Chondrocyte (in vitro differentiated cells): ENCODE results near the gene RBM33. TPM values are rescaled to one million over a fixed set of nuclear protein-coding genes. Genes with fewer than 3 reads are reported as not detected.

Experiments used
- DNase-seq: peaks from one replicate; pipeline ENCODE4 v3.0.0; 2021; ENCODE audit warnings: mixed read lengths, low spot score
- H3K27ac Mint-ChIP-seq: one replicate; pipeline ENCODE4 v1.8.0; 2021; ENCODE audit warnings: mild to moderate bottlenecking, moderate library complexity, mixed read lengths; ENCODE audit not compliant: unreplicated experiment
- H3K27me3 Mint-ChIP-seq: 2 replicates; pipeline ENCODE4 v1.8.0; 2021; ENCODE audit warnings: low read depth, mixed read lengths
- H3K36me3 Mint-ChIP-seq: 2 replicates; pipeline ENCODE4 v1.8.0; 2021; ENCODE audit warnings: low read depth, mixed read lengths
- H3K4me1 Mint-ChIP-seq: 2 replicates; pipeline ENCODE4 v1.8.0; 2021; ENCODE audit warnings: low read depth, mild to moderate bottlenecking, mixed read lengths
- H3K4me3 Mint-ChIP-seq: one replicate; pipeline ENCODE4 v1.8.0; 2021; ENCODE audit warnings: mild to moderate bottlenecking, moderate library complexity, mixed read lengths; ENCODE audit not compliant: unreplicated experiment
- H3K9me3 Mint-ChIP-seq: 2 replicates; pipeline ENCODE4 v1.8.0; 2021; ENCODE audit warnings: low read depth, mixed read lengths
- total RNA-seq: library from RNA; stranded (reverse); gene quantifications from 3 replicates; pipeline ENCODE4 v1.2.1, GENCODE V29; 2021
- TF ChIP-seq, protein P1 (sequence below): fragments of 200-600 bp; sonication (generic); IDR thresholded peaks from 2 replicates; pipeline ENCODE4 v1.5.0; 2021; ENCODE audit warnings: antibody characterized with exemption, mild to moderate bottlenecking, moderate library complexity

Gene RBM33
- total RNA-seq, 1 donor from 2014 or later: 43.8 TPM

DNA sequence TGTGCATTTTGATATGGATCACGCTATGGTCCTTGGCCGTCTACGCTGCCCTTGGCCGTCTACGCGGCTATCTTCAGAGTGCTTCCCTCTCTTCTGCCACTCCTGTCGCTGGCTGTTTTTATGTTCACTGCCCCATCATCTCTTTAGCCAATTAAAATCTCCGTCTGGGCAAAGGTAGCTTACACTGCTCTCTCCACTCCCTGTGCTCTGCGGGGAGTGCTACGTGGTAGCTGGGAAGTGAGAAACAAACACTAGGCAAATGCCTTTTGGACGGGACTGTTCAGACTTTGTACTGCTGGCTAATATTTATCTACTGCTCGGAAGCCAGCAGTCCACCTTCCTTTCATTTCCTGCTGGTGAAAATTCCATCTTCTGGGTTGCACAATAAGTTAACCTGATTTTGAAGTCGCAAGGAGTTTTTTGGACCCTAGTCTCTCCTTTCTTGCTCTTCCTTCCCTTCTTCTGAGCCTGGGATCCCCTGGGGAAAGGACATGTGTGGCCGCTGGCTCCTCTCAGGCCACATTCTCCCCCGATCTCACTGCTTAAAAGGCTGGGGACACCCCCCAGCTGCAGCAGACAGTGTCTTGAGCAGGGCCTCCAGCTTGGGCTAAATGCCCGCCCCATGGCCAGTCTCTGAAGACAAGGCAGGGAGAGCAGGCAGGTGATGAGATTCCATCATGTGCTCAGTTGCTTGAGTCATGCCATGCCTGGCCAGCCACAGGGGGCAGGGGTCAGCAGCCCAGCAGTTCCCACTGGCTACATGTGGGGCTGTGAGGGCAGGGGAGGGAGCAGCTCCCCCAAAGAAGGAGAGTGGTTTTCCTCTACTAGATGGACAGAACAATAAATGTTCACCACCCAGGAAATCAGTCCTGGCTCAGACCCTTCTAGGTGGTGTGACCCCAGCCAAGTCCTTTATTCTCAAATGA lies 25.5 kb upstream of the RBM33 start:
- no peak for DNase-seq
- TF ChIP-seq, protein P1, sequence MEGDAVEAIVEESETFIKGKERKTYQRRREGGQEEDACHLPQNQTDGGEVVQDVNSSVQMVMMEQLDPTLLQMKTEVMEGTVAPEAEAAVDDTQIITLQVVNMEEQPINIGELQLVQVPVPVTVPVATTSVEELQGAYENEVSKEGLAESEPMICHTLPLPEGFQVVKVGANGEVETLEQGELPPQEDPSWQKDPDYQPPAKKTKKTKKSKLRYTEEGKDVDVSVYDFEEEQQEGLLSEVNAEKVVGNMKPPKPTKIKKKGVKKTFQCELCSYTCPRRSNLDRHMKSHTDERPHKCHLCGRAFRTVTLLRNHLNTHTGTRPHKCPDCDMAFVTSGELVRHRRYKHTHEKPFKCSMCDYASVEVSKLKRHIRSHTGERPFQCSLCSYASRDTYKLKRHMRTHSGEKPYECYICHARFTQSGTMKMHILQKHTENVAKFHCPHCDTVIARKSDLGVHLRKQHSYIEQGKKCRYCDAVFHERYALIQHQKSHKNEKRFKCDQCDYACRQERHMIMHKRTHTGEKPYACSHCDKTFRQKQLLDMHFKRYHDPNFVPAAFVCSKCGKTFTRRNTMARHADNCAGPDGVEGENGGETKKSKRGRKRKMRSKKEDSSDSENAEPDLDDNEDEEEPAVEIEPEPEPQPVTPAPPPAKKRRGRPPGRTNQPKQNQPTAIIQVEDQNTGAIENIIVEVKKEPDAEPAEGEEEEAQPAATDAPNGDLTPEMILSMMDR: no peak
- no peaks in the 10 kb centered on the region for H3K27me3 Mint-ChIP-seq
- peaks cover 7% of the 10 kb centered on the region for H3K9me3 Mint-ChIP-seq
- peak overlapping the region; percentile 19 for H3K27ac Mint-ChIP-seq
- no peak overlapping the region for H3K4me3 Mint-ChIP-seq
- peaks cover 8% of the 10 kb centered on the region for H3K36me3 Mint-ChIP-seq
- peaks cover 8% of the 10 kb centered on the region for H3K4me1 Mint-ChIP-seq

- H3K4me1 Mint-ChIP-seq: peaks cover 8% of the 10 kb centered on the region
- peaks cover 8% of the 10 kb centered on the region for H3K36me3 Mint-ChIP-seq
- H3K9me3 Mint-ChIP-seq: peaks cover 6% of the 10 kb centered on the region
- peaks cover 1% of the 10 kb centered on the region for H3K27me3 Mint-ChIP-seq
- no peak overlapping the region for H3K4me3 Mint-ChIP-seq
- no peak overlapping the region for H3K27ac Mint-ChIP-seq
- DNase-seq: no peak
- TF ChIP-seq, protein P1: no peak
Measured at GRCh38 chr7:155619634-155620271, 24.7 kb upstream of the RBM33 start.

DNA sequence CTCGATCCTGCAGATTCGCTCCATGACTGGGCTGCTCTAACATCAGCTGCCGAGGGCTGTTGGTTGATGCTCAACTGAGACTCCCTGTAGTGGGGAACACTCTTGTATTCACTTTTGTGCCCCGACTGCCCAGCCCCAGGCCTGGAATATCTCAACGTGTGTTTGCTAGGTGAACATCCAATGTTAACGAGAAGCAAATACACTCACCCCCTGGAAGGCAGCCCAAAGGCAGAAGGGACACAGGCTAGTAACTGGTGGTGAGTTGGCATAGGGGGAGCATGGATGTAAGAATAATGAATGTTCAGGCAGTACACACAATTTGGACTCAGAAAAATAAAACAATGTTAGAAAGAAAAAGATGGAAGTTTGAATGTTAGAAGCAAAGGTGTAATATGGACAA lies 24.0 kb upstream of the RBM33 start:
- TF ChIP-seq, protein P1: no peak
- peaks cover 8% of the 10 kb centered on the region for H3K4me1 Mint-ChIP-seq
- peaks cover 4% of the 10 kb centered on the region for H3K36me3 Mint-ChIP-seq
- H3K27ac Mint-ChIP-seq: no peak overlapping the region
- no peak for DNase-seq
- H3K9me3 Mint-ChIP-seq: peaks cover 2% of the 10 kb centered on the region
- no peak overlapping the region for H3K4me3 Mint-ChIP-seq
- peaks cover 1% of the 10 kb centered on the region for H3K27me3 Mint-ChIP-seq

DNA sequence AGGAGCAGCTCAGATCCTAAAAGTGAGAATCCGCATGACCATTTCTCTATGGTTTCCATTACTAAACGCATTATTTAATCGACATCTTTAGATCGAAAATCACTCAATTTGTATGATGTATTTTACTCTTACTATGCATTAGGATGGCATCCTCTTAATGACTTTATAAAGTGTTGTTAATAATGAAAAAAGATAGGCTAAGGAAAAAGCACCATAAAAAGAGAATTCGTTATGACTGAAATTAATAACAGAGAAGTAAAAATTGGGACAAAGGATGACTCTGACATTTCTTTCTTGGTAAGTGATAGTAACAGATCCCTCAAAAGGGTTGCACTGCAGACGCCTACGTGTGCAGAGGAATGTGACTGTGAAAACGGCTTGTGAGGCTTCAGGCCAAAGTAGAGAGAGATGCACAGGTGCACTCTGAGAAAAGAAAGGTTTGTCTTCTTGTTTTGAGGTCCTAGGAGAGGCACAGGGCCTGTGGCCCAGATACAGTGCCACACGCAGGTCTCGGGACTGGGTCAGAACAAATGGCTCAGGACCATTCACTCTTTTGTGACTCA lies 23.0 kb upstream of the RBM33 start:
- TF ChIP-seq, protein P1: no peak
- H3K4me1 Mint-ChIP-seq: peaks cover 8% of the 10 kb centered on the region
- H3K9me3 Mint-ChIP-seq: peaks cover 2% of the 10 kb centered on the region
- H3K4me3 Mint-ChIP-seq: no peak overlapping the region
- no peak overlapping the region for H3K27ac Mint-ChIP-seq
- peaks cover 4% of the 10 kb centered on the region for H3K36me3 Mint-ChIP-seq
- no peak for DNase-seq
- peaks cover 1% of the 10 kb centered on the region for H3K27me3 Mint-ChIP-seq

DNA sequence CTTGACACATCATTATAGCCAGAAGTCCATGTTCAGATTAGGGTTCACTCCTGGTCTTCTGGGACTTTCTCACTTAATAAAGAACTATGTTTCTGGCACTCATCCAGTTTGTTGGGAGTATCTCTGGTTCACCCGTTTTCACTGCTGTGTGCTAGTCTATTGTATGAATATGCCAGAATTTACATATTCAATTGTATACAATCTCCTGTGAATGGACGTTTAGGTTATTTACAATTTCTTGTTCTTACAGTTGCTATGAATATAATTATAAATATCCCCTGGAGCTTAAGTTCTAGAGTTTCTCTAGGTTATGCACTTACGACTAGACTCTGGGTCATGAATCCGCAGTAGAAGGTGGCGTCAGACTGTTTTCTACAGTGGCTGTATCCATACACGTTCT lies 20.0 kb upstream of the RBM33 start:
- TF ChIP-seq, protein P1: no peak

More for the DNA sequence above, 20.0 kb upstream of the RBM33 start:
- Mint-ChIP-seq H3K36me3 (peaks cover 2% of the 10 kb centered on the region), H3K9me3 (peaks cover 22% of the 10 kb centered on the region), H3K4me3 (no peak overlapping the region), H3K4me1 (no peaks in the 10 kb centered on the region), H3K27ac (no peak overlapping the region), H3K27me3 (peaks cover 1% of the 10 kb centered on the region)
- no peak for DNase-seq
